MM.1S (cell line): ENCODE data around the gene POGLUT2.

ENCODE experiments used
- DNase-seq: peaks from one replicate; pipeline ENCODE4 v3.0.0-alpha.2; 2015
- H2AFZ ChIP-seq: fragments of 300-600 bp; sonication (generic); 2 replicates; pipeline ENCODE4 v1.6.0; 2016; ENCODE audit warnings: antibody characterized with exemption, low read length
- H3F3A ChIP-seq: fragments of 300-600 bp; sonication (generic); 2 replicates; pipeline ENCODE4 v1.6.1; 2016; ENCODE audit warnings: mild to moderate bottlenecking, antibody characterized with exemption, low read length, moderate library complexity, mixed read lengths; ENCODE audit not compliant: insufficient read depth
- H3K27ac ChIP-seq: fragments of 300-600 bp; sonication (generic); 2 replicates; pipeline ENCODE4 v1.5.1; 2016; ENCODE audit warnings: mild to moderate bottlenecking, low read length
- H3K27me3 ChIP-seq: fragments of 300-600 bp; sonication (generic); replicated peaks from 2 replicates; pipeline ENCODE4 v1.6.0; 2016; ENCODE audit warnings: low read length; ENCODE audit not compliant: insufficient read depth
- H3K36me3 ChIP-seq: fragments of 300-600 bp; sonication (generic); replicated peaks from 2 replicates; pipeline ENCODE4 v1.6.1; 2016; ENCODE audit warnings: mild to moderate bottlenecking, low read length, mixed read lengths; ENCODE audit not compliant: insufficient read depth
- H3K4me1 ChIP-seq: fragments of 300-600 bp; sonication (generic); 2 replicates; pipeline ENCODE4 v1.6.1; 2016; ENCODE audit warnings: low read length, mixed read lengths
- H3K4me2 ChIP-seq: fragments of 300-600 bp; sonication (generic); 2 replicates; pipeline ENCODE4 v1.6.0; 2016; ENCODE audit warnings: low read depth, low read length
- H3K4me3 ChIP-seq: fragments of 300-600 bp; sonication (generic); 2 replicates; pipeline ENCODE4 v1.5.1; 2016; ENCODE audit warnings: low read length, mixed read lengths
- H3K79me2 ChIP-seq: fragments of 300-600 bp; sonication (generic); 2 replicates; pipeline ENCODE4 v1.6.1; 2016; ENCODE audit warnings: mixed run types, low read length, mixed read lengths
- H3K9ac ChIP-seq: fragments of 300-600 bp; sonication (generic); 2 replicates; pipeline ENCODE4 v1.6.1; 2016; ENCODE audit warnings: low read length, mixed read lengths
- H3K9me2 ChIP-seq: fragments of 300-600 bp; sonication (generic); replicated peaks from 2 replicates; pipeline ENCODE4 v1.6.1; 2016; ENCODE audit warnings: mild to moderate bottlenecking, low read length, mixed read lengths; ENCODE audit not compliant: insufficient read depth
- H3K9me3 ChIP-seq: fragments of 300-600 bp; sonication (generic); replicated peaks from 2 replicates; pipeline ENCODE4 v1.6.1; 2016; ENCODE audit warnings: mild to moderate bottlenecking, low read length, mixed read lengths; ENCODE audit not compliant: insufficient read depth
- H4K20me1 ChIP-seq: fragments of 300-600 bp; sonication (generic); 2 replicates; pipeline ENCODE4 v1.6.1; 2016; ENCODE audit warnings: mild to moderate bottlenecking, low read length, moderate library complexity, mixed read lengths; ENCODE audit not compliant: insufficient read depth
- CTCF ChIP-seq: fragments of 300-600 bp; sonication (generic); IDR thresholded peaks from 2 replicates; pipeline ENCODE4 v1.5.1; 2016; ENCODE audit warnings: antibody characterized with exemption, low read length, mixed read lengths
- EZH2 ChIP-seq: fragments of 300-600 bp; sonication (generic); optimal IDR thresholded peaks from 2 replicates; pipeline ENCODE3; 2017; ENCODE audit warnings: low read depth, mild to moderate bottlenecking, antibody characterized with exemption, low read length, mixed read lengths
- EZH2phosphoT487 ChIP-seq: fragments of 300-600 bp; sonication (generic); IDR thresholded peaks from 2 replicates; pipeline ENCODE4 v1.6.1; 2018; ENCODE audit warnings: antibody characterized with exemption, low read length

The POGLUT2 gene

GRCh38 chr13:102814793-102815192 is 16.0 kb upstream of the POGLUT2 start:
- H4K20me1 ChIP-seq, result no peaks in the 10 kb centered on the region
- 0 out of 2 replicates have a peak, but pooled peaks cover 3% of the 10 kb centered on the region for H3K36me3 ChIP-seq
- H2AFZ ChIP-seq, result no peak overlapping the region
- no peak overlapping the region for H3K4me2 ChIP-seq
- H3K9me2 ChIP-seq, result no peaks in the 10 kb centered on the region
- H3K4me3 ChIP-seq, result no peak overlapping the region
- DNase-seq, result no peak
- peaks cover 19% of the 10 kb centered on the region for H3K4me1 ChIP-seq
- H3K27me3 ChIP-seq, result no peaks in the 10 kb centered on the region
- no peak for TF ChIP-seq CTCF
- TF ChIP-seq EZH2, result no peak
- TF ChIP-seq EZH2phosphoT487, result no peak
- H3K27ac ChIP-seq, result no peak overlapping the region
- no peak overlapping the region for H3K9ac ChIP-seq
- peaks cover 5% of the 10 kb centered on the region for H3F3A ChIP-seq
- H3K79me2 ChIP-seq, result peaks cover 33% of the 10 kb centered on the region
- H3K9me3 ChIP-seq, result no peaks in the 10 kb centered on the region

GRCh38 chr13:102814025-102814607 is 15.3 kb upstream of the POGLUT2 start:
- no peaks in the 10 kb centered on the region for H4K20me1 ChIP-seq
- H3K9me2 ChIP-seq, result no peaks in the 10 kb centered on the region
- no peaks in the 10 kb centered on the region for H3K27me3 ChIP-seq
- H3K79me2 ChIP-seq, result peaks cover 38% of the 10 kb centered on the region
- H3F3A ChIP-seq, result peaks cover 5% of the 10 kb centered on the region
- H3K4me2 ChIP-seq, result peak overlapping the region; percentile 12
- no peak overlapping the region for H2AFZ ChIP-seq
- H3K27ac ChIP-seq, result peak overlapping the region; percentile 33; the same call in 1 of the 2 replicates
- TF ChIP-seq EZH2 (no peak), EZH2phosphoT487 (no peak), CTCF (no peak)
- peak; percentile 35 for DNase-seq
- no peak overlapping the region for H3K9ac ChIP-seq
- 0 out of 2 replicates have a peak, but pooled peaks cover 3% of the 10 kb centered on the region for H3K36me3 ChIP-seq
- no peaks in the 10 kb centered on the region for H3K9me3 ChIP-seq
- peaks cover 19% of the 10 kb centered on the region for H3K4me1 ChIP-seq
- peak overlapping the region; percentile 1; the same call in 1 of the 2 replicates for H3K4me3 ChIP-seq

GRCh38 chr13:102812611-102813287 is 14.0 kb upstream of the POGLUT2 start:
- H3K27me3 ChIP-seq, result no peaks in the 10 kb centered on the region
- H3K4me1 ChIP-seq, result peaks cover 19% of the 10 kb centered on the region
- no peaks in the 10 kb centered on the region for H3K9me2 ChIP-seq
- H3K36me3 ChIP-seq, result 0 out of 2 replicates have a peak, but pooled peaks cover 3% of the 10 kb centered on the region
- H4K20me1 ChIP-seq, result no peaks in the 10 kb centered on the region
- H3K4me2 ChIP-seq, result peak overlapping the region; percentile 12
- H3K4me3 ChIP-seq, result no peak overlapping the region
- no peak overlapping the region for H3K9ac ChIP-seq
- no peak for DNase-seq
- TF ChIP-seq EZH2phosphoT487 (no peak), CTCF (no peak), EZH2 (no peak)
- no peak overlapping the region for H2AFZ ChIP-seq
- peaks cover 39% of the 10 kb centered on the region for H3K79me2 ChIP-seq
- H3K27ac ChIP-seq, result peak overlapping the region; percentile 7; the same call in 1 of the 2 replicates
- no peaks in the 10 kb centered on the region for H3K9me3 ChIP-seq
- peaks cover 5% of the 10 kb centered on the region for H3F3A ChIP-seq
